Stimulated activated CD4-positive, alpha-beta T cell treated with anti-CD3 and anti-CD28 coated beads, Interleukin-2, amount 100 ng/mL, for 48 hours (primary cell): ENCODE results near the gene NDFIP2.
A peak's percentile ranks its signal among the peaks of the same experiment; 100 is the strongest.

ENCODE experiments used
- DNase-seq, 2 donors: peaks; one replicate each; pipeline ENCODE4 v3.0.0-alpha.2; 2020

The NDFIP2 gene

DNA sequence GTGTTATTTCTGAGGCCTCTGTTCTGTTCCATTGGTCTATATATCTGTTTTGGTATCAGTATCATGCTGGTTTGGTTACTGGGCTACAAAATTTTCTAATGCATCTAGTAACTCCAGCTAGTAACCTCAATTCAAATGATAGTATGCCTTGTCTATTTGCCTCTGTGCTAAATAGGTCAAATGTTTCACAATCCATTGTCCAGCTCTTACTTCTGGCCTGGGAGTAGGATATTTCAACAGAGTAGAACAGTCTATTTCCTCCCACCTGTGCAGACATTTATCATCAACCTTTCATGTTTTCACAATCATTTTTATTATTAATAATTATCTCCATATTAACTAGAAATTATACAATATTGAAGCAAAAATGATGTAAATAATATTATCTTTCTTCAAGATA is 18.1 kb upstream of the NDFIP2 start:
- no peak for DNase-seq

DNA sequence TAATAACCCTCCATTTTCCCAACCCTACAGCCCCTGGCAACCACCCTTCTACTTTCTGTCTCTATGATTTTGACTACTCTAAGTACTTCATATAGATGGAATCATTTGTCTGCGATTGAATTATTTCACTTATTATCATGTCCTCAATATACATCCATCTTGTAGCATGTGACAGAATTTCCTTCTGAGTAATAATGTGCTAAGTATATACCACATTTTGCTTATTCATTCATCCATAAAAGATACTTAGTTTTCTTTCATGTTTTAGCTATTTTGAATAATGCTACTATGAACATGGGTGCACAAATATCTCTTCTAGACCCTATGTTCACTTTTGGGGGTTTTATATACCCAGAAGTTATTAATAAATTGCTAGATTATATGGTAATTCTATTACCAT is 17.4 kb upstream of the NDFIP2 start:
- no peak for DNase-seq

DNA sequence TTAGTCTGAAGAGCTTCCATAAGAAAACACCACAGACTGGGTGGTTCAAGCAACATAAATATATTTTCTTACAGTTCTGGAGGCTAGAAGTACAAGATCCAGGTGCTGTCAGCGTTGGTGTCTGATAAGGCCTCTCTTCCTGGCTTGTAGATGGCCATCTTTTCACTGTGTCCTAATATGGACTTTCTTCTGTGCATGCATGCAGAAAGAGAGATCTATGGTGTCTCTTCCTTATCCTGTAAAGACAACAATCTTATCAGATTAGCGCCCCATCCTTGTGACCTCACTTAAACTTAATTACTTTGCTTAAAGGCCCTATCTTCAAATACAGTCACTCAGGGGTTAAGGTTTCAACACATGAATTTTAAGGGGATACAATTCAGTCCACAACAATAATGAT is 14.1 kb upstream of the NDFIP2 start:
- DNase-seq, result no peak

DNA sequence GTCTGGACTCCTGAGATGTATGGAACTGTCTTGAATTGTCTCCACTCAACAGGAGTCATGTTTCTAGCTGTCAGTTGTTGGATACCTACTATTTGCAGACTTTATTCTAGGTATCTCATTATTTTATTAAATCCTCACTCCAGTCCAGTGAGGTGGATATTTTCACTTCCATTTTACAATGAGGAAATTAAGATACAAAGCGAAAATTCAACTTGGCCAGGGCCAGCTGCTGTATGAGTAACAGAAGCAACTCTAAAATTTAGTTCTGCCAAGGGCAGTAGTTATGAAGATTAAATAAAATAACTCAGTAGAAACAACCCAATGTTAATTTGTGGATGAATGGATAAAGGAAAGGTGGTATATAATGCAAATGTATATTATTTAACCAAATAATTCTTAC is 12.6 kb upstream of the NDFIP2 start:
- DNase-seq, result no peak

DNA sequence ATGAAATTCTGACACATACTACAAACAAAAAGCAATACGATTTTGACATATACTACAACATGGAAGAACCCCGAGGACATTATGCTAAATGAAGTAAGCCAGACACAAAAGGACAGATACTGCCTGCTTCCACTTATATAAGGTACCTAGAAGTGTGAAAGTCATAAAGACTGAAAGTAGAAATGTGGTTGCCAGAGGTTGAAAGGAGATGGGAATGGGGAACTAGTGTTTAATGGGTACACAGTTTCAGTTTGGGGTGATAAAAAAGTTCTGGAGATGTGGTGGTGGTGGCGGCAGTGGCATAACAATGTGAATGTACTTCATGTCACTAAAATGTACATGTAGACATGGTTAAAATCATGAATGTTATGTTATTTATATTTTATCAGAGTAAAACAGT is 12.1 kb upstream of the NDFIP2 start:
- DNase-seq, result no peak

DNA sequence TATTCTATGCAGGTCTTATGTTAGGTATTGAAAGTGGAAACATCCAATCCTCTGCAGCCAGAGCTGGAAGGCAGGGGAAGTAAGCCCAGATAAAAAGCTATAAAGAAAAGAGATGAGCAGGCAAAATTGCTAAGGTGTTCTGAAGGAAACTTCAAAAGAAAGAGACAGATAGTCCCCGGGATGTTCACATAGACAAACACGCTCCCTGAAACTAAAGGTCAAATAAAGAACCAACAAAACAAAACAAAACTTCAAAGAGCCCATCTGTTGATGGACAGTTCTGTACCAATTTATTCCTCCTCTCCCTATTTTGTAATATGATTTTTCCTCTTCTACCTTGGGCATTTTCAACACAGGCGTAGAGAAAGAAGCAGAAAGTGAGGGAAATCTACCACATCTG is 11.3 kb upstream of the NDFIP2 start:
- DNase-seq, result no peak

DNA sequence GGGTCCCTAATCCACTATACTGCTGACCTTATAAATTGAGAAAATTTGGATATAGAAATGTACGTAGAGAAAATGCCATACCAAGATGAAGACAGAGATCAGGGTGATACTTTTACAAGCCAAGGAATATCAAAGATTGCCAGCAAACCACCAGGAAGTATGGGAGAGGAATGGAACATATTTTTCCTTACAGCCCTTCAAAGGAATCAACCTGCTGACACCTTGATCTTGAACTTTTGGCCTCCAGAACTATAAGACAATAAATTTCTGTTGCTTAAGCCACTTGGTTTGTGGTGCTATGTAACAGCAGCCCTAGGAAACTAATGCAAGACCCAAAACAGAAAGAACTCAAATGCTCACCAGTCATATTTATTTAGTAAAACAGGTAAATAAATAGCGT is 10.3 kb upstream of the NDFIP2 start:
- DNase-seq, result no peak

DNA sequence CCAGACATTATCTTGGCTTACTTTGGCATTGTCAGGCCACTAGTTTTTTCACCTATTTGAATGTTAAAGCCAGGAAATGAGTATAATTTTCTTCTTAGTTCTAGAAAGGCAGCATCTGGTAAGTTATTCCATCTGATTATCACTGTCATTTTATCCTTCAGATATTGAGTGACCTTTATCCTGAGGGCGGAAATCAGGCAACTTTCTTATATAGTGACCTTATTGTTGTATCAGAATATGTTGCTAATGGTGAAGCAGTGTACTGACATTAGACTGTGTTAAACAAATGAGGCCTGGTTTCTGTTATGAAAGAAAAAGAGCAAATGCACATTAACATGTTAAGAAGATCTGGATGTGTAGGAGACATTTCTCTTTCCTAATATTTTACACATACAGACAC is 5.4 kb upstream of the NDFIP2 start:
- DNase-seq, result no peak

DNA sequence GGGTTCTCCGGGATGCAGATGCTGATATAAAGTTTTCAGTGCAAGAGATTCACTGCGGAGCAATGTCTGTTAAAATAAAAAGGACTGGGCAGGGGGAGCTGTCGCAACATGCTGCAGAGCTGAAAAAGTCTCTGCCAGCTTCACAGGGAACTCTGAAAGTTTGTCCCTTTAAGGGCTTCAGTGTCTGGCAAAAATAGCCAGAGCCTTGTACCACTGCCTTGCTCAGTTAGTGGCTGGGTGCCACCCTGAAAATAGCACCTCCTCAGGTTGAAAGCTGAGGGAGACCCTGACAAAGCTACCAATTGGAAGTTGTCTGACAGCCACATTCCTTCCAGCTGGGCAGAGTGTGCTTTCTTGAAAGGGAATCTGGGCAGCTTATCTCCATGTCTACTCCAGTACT is 3.0 kb upstream of the NDFIP2 start:
- no peak for DNase-seq

DNA sequence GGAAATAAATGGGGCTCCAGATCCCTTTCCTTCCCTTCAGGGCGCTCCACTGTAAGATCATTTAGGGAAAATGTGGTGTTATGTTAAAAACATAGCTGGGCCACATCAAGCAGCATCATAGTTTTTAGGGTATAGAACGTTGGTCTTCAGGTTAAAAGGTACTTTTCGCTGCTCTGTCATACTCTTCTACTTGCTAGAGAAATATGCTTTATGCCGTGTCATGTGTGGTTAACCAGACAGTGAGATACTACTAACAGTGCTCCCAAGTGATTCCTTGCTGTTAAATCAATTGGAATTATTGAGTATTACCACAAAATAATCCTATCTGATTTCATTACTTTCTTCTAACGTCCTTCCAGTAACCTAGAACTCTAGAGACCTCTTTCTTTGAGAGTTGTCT is 1.1 kb upstream of the NDFIP2 start:
- DNase-seq, result no peak

DNA sequence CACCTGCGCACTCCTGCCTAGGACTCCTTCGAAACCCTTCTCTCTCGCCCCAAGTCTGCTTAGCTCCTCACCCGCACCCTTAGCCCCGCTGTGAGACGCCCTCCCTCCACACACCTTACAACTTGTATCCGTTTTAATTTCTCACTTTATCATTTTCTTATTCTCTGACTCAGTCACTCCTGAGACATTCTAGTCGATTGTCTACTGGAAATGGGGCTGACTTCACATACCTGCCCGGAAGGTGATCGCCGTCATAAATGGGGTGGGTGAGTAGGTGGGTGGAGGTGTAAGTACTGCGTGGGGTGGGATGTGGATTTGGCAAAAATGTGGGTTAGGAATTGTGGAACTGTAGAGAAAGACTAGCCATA is 714 bp downstream of the NDFIP2 start:
- peak; percentile 48 to 52 for DNase-seq

DNA sequence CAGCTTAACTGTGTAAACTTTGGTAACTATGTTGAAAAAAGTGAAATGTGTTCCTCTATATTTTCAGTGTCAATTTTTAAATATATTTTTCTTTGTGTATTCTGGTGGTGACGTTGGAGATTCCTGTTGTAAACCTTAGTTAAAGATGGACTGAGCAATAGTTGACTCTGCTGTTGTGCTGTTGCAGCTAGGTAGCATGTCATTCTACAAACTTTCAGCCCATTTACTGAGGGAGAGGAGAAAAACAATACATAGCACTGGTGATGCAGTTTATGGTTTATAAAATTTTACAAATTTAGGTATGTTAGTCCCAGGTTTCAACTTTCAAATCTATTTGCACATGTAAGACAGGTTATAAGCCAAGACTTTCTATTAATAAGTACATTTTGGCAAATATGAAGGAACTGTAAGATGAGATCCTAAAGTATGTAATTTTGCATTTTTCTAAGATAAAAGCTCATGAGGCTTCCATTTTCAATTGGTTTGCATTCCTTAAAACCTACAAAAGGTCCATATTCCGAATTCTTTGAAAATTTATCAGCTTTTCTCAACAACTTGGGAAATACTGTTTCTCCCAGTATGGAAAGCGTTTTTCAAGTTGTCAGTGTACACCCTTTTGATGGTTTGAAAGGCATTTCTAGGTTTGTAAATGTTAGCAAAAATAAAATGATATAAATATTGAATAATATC is 1.5 kb downstream of the NDFIP2 start:
- DNase-seq, result no peak

DNA sequence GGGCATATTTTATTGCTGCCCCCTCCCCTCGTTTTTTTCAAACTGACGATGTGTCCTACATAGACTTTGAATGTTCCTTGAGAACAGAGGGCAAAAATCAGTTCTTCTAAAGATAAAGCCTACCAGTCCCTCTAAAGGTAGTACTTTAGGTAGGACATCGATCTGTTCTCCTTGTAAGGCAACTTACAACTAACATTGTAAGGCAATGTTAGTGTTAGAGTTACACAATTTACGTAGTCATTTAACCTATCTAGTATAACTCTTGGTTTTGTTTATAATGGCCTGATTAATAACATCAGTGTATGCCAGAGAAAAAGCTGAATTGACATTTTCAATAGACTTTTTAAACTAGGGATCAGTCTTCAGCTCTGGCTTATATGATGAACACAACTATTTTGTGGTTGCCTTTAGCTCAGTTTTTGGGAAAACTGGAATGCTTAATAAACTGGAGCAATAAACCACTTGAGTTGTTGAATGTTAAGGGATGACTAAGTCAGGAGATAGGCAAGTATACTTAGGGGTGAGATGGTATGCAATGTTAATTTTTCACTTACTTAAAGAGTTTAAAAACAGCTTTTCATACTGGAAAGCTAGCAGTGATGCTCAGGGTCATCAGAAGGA is 2.2 kb downstream of the NDFIP2 start:
- DNase-seq, result no peak

DNA sequence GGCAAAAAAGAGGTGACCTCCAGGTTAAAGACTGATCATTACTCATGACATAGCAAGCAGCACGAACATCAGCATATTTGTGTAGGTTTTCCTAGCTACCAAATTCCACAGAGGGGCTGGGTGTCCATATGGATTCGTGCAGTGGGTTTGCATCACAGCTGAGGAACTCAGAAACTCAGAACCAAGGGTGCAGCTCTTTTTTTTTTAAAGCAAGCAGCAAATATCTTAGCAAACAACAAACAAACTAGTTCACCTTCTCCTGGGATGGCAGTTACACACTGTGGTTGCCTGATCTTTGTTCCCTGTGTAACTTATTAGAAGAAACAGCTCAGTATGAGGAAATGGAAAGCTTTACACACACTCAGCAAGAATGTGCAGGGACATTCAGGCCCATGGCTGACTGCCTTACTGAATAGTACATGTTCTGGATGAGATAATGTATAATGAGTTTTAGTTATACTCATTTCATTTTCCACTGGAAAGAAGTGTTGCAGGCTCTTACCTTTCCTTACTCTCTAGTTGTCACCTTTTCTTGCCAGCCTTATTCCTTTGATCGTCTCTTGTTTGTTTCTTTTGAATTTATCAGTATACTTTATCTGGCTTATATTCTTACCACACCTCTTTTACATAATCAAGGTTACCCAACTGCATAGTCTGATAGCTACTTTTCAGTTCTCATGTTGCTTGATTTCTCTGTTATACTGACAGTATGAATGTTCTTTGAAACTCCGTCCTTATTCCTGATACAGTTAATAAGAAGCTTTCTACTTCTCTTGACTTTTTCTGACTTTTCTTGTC is 4.3 kb downstream of the NDFIP2 start:
- DNase-seq, result no peak

DNA sequence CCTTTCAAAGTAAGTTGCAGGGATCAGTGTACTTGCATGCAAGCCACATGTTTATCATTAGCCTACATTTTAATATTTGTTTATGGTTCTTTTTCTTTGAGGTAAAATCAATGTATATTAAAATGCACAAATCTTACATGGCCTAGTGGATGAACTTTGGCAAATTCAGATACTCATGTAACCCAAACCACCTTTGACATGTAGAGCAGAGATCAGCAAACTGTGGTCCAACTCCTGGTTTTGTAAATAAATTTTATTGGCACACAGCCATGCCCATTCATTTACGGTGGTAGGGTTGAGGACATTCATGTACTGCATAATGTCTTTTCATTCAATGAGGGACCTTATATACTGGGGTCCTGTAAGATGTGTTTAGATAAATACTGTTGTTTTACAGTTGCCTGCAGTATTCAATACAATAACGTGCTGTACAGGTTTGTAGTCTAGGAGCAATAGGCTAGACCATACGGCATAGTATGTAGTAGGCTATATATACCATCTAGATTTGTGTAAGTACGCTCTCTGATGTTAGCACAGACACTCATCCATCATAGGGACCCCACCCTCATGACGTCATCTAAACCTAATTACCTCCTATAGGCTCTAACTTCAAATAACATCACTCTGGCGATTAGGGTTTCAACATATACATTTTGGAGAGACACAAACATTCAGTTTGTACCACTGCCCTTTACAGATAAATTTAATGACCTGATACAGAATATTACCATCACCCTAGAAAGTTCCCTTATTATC is 5.7 kb downstream of the NDFIP2 start:
- DNase-seq, result no peak

DNA sequence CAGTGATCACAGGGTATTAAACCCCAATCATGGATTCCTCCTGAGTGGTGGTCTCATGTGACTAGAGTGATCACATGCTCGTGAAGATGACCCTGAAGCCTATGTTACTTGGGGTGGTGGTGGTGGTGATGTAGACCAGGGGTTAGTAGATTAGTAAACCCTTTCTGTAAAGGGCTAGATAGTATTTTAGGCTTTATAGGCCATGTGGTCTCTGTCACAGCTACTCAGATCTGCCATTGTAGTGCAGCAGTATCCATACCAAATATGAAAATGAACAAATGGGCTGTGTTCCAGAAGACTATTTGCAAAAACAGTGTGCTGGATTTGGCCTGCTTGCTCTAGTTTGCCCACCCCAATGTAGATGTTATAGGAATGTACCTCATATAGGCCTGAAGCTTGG is 9.4 kb downstream of the NDFIP2 start:
- no peak for DNase-seq

DNA sequence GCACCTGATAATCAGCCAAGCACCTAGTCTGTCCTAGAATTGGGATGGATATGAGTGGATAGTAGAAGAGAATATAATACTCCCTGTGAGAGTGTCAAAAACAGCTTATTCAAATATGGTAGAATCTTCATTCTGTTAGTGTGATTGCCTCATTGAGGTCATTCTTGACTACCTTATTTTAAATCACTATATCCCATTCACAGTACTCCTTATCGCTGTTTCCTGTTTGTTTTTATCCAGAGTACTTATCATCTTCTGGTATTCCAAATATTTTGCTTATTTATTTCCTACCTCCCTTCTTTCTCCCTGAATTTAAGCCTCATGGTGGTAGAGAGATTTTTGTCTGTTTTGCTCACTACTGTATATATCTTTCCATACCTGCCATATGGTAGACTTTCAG is 9.9 kb downstream of the NDFIP2 start:
- DNase-seq, result no peak

DNA sequence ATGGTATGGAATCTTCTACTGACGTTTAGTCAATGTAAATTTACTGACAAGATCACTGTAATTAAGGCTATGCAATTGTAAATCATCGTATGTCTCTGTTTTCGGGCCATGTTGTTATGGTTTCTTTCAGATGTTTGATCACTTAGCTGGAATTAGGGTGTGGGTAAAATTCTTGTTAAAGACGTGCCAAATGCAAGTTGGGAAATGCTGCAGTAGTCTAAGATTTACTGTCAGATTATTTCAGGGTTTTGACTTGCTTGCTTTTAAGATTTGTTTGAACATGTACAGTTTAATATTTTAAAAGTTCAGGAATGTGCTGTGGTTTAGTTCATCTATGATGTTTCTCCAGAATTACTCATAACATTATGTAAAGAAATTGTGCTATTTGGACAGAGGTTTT is 10.8 kb downstream of the NDFIP2 start:
- no peak for DNase-seq

DNA sequence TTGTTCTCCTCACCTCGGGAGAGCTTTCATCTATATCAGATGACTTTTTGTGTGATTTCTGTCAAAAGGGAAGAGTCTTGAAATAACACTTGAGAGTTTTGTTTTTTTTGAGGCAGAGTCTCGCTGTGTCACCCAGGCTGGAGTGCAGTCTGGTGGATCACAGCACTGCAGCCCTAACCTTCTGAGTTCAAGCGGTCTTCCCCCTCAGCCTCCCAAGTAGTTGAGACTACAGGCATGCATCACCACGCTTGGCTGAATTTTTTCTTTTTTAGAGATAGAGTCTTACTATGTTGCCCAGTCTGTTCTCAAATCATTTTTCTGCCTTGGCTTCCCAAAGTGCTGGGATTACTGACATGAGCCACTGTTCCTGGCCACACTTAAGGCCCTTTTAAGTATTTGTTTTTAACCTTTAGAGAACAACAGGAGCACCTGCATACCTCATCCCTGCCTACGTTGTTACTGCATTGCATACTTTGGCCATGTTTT is 11.4 kb downstream of the NDFIP2 start:
- DNase-seq, result no peak

DNA sequence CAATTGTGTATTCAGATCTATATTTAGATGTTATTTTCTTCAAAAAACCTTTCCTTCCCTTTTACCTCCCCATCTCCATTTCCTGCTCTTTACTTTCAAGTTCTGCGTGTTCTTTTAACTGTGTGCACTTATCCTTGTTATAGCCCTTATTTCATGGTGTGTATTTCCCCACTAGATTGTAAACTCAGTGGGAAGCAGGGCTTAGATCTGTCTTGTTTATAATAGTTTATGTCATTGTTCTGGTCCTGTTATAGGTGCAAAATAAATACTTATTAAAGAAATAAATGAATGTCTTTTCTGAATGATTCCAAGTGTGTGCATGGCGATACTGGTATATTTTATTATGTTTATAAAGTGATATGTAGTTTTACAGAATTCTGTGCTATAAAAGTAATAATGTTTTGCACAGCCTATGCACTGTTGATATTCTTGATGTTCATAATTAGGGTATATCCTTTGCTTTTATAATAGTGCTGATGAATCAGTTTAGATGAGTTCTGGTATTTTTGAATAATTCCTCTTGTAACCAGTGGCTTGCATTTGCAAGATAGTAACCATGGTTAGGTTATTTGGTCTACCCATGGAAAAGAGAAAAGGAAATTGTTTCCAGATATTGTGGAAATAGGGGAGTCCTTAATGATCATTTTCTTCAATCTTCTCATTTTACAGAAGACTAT is 12.1 kb downstream of the NDFIP2 start:
- no peak for DNase-seq

DNA sequence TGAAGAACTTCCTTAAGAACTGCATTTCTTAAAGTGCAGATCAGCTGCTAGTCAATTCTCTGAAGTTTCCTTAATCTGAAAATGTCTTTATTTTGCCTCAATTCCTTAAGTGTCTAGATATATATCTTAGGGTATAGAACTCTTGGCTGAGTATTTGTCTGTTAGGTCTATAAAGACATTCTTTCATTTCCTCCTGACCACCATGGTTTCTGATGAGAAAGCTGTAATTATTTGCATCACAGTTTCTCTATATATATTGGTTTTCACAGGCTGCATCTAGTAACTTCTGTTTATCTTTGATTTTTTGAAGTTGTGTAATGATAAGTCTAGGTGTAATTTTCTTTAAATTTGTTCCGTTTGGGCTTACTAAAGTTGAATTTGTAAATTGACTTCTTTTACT is 15.2 kb downstream of the NDFIP2 start:
- no peak for DNase-seq

DNA sequence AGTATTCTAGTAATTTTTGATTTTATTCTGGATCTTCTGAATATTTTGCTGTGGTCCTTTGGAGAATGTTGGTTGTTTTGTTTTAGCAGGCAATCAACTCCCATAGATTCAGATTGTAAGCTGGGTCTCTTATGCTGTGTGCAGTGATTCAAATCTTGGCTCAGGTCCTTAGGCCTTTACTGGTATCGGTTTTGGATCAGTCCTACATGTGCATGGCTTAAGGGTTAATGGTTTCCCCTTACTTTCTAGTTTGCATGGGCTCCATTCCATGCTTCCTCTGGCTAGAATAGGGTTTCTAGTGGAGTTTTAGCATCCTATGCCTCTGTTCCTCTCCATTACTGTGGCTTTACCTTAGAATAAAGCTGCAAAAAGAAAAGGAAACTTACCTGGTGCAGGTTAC is 16.1 kb downstream of the NDFIP2 start:
- no peak for DNase-seq

DNA sequence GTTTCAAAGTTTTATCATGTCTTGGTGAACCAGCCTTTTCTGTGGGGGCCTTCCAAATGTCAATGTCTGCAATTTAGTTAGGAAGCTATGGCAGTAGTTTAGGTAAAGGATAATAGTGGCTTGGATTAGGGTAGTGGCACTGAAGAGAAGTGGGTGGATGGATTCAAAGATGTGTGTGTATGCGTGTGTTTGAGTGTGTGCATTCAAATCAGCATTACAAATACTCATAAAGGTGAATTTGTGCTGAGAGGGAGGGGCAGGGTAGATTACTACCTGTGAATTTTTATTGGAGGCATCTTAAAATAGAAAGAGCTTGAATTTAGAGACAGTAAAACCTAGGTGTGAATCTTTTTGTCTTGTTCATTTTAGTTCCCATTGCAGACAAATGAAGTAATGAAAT is 16.9 kb downstream of the NDFIP2 start:
- DNase-seq, result no peak
